Naive B cell (primary cell): Measurements from ENCODE around the gene RSAD1. TPM values are rescaled to one million over a fixed set of nuclear protein-coding genes. Genes with fewer than 3 reads are reported as not detected.
A peak's percentile ranks its signal among the peaks of the same experiment; 100 is the strongest.
"Not testable (repeated sequence)": the region's sequence is repeated elsewhere in the genome, so short reads cannot be mapped to it uniquely, and the experiment has no call there.

ENCODE experiments used
- ATAC-seq, 2 donors: fragments of 150-1000 bp; cut with Tn5 transposase; 2 replicates each; pipeline ENCODE4 v1.10.0; 2021; ENCODE audit warnings: low read depth in 2 of 2, mild to moderate bottlenecking in 2 of 2, moderate library complexity in 2 of 2
- DNase-seq: peaks from one replicate; pipeline ENCODE4 v3.0.0; 2022
- H3K27ac Mint-ChIP-seq, 6 donors: one replicate each; pipeline ENCODE4 v1.8.0; 2020 to 2022; ENCODE audit warnings: mild to moderate bottlenecking in 6 of 6, mixed read lengths in 6 of 6, moderate library complexity in 5 of 6, inconsistent platforms in 2 of 6
- H3K27me3 Mint-ChIP-seq, 3 donors: one replicate each; pipeline ENCODE4 v1.8.0; 2021 to 2022; ENCODE audit warnings: mixed read lengths in 3 of 3, mild to moderate bottlenecking in 1 of 3
- H3K36me3 Mint-ChIP-seq, 2 donors: one replicate each; pipeline ENCODE4 v1.8.0; 2020 to 2022; ENCODE audit warnings: mixed read lengths in 2 of 2, inconsistent platforms in 1 of 2, mild to moderate bottlenecking in 1 of 2
- H3K4me1 Mint-ChIP-seq, 3 donors: one replicate each; pipeline ENCODE4 v1.8.0; 2020 to 2022; ENCODE audit warnings: mixed read lengths in 3 of 3, inconsistent platforms in 1 of 3, mild to moderate bottlenecking in 1 of 3, moderate library complexity in 1 of 3
- H3K4me3 Mint-ChIP-seq, 8 donors: one replicate each; pipeline ENCODE4 v1.8.0; 2020 to 2022; ENCODE audit warnings: mild to moderate bottlenecking in 8 of 8, mixed read lengths in 8 of 8, moderate library complexity in 8 of 8, inconsistent platforms in 2 of 8
- H3K9me3 Mint-ChIP-seq, 7 donors: one replicate each; pipeline ENCODE4 v1.8.0; 2020 to 2022; ENCODE audit warnings: mixed read lengths in 7 of 7, mild to moderate bottlenecking in 5 of 7, inconsistent platforms in 2 of 7, moderate library complexity in 1 of 7
- polyA plus RNA-seq, 6 donors: library from polyadenylated mRNA; unstranded; fragments of 300-500 nt; fragmentation: Illumina TruSeq; gene quantifications; one replicate each; pipeline ENCODE4 v1.2.3, GENCODE V29; 2021; ENCODE audit warnings: low read depth in 6 of 6

RSAD1 gene
- polyA plus RNA-seq, 6 donors from 2014 or later = 42.1 to 58.9 (median 51.0) TPM

DNA sequence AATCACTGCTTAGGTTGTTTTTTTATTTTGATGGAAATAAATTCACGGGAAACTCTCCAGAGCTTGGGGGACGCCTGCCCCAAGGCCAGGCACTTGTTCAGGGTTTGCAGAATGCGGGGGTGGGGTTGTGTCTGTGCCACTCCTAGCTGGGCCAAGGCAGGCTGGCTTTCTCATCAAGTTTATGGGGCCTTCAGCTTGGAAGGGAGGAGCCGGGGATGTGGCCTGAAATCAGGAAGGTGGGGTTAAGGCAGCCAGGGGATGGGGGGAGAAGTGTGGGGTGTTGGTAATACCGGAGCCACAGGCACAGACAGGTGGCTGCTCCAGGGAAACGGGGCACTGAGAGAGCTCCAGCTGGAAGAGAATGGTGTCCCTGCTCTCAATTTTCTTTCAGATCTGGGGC, 8.2 kb upstream of the RSAD1 start:
- peak overlapping the region in 3 of 8 donors; percentile 27 to 57 (median 51) for H3K4me3 Mint-ChIP-seq

DNA sequence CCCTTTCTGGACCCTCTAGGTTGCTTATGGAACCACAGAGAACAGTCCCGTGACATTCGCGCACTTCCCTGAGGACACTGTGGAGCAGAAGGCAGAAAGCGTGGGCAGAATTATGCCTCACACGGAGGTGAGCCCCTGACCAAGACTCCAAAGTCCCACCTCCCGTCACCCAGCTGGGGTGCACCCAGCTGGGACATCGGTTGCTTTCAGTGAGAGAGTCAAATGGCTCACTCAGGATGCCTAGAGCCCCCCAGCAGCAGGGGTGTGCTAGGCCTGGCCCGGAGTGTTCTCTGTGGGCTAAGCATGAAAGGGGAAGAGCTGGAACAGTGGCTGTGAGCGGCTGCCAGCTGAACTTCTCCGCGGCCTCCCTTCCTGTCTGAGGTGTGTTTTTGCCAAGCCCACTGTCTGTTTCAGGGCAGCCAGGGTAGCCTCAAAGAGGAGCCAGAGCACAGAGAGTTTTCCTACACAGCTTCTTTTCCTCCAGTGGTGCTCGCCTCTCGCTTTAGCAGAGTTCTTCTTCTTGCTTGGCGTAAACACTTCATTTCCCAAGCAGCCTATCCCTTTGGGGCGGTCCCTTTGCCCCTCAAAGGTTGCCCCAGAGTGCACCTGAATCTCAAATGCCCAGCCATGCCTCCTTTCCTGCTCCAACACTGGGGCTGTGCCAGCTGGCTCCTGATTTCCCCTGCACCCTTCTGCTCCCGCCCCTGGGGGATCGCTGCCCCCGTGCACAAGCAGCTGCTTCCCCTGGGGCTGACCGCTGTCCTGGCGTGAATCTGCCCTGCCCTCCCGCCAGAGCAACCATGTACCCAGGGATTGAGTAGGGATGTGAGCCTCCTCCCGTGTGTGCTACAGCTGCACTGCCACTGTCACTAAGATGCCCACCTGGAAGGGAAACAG, 7.4 kb upstream of the RSAD1 start:
- peaks cover 0 to 23% of the 10 kb centered on the region in 2 donors for H3K36me3 Mint-ChIP-seq
- H3K27me3 Mint-ChIP-seq = peaks cover 5 to 36% (median 30%) of the 10 kb centered on the region in 3 donors
- no peak for ATAC-seq
- H3K4me1 Mint-ChIP-seq = peaks cover 6 to 20% (median 8%) of the 10 kb centered on the region in 3 donors
- no peak overlapping the region for H3K27ac Mint-ChIP-seq
- DNase-seq = no peak
- H3K4me3 Mint-ChIP-seq = peak overlapping the region in 1 of 8 donors; percentile 42
- H3K9me3 Mint-ChIP-seq = no peaks in the 10 kb centered on the region

More for the DNA sequence above, 8.2 kb upstream of the RSAD1 start:
- H3K27ac Mint-ChIP-seq = no peak overlapping the region
- peaks cover 5 to 34% (median 30%) of the 10 kb centered on the region in 3 donors for H3K27me3 Mint-ChIP-seq
- H3K36me3 Mint-ChIP-seq = peaks cover 0 to 23% of the 10 kb centered on the region in 2 donors
- ATAC-seq = no peak
- no peaks in the 10 kb centered on the region for H3K9me3 Mint-ChIP-seq
- H3K4me1 Mint-ChIP-seq = peaks cover 6 to 19% (median 8%) of the 10 kb centered on the region in 3 donors
- DNase-seq = no peak

DNA sequence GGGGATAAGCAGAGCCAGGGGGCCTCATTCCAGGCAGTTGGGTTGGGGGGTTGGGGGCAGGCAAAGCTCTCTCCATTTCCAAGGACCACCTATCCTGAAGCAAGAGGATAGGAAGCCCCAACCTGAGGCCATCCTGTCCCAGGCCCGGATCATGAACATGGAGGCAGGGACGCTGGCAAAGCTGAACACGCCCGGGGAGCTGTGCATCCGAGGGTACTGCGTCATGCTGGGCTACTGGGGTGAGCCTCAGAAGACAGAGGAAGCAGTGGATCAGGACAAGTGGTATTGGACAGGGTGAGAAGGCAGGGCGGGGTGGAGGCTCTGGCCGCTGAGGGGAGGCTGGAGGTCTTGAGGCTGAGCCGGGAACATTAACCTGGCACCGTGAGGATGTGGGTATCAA, 6.4 kb upstream of the RSAD1 start:
- peaks cover 0 to 15% (median 6%) of the 10 kb centered on the region in 3 donors for H3K4me1 Mint-ChIP-seq
- peaks cover 0 to 16% of the 10 kb centered on the region in 2 donors for H3K36me3 Mint-ChIP-seq
- peaks cover 8 to 34% (median 25%) of the 10 kb centered on the region in 3 donors for H3K27me3 Mint-ChIP-seq
- peak overlapping the region in 1 of 8 donors; percentile 25 for H3K4me3 Mint-ChIP-seq
- DNase-seq (no peak), ATAC-seq (no peak)
- H3K9me3 Mint-ChIP-seq = no peaks in the 10 kb centered on the region
- no peak overlapping the region for H3K27ac Mint-ChIP-seq

DNA sequence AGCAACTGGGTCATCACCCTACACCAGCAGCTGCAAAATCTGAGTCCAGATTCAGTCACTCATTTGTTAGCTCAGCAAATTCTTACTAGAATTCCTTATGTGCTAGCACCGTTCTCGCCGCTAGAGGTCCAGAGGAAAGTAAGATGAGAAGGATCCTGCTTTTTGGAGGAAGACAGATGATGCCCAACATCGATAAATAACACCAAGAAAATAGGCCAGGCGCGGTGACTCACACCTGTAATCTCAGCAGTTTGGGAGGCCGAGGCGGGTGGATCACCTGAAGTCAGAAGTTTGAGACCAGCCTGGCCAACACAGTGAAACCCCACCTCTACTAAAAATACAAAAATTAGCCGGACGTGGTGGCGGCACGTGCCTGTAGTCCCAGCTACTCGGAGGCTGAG, 5.9 kb upstream of the RSAD1 start:
- H3K27me3 Mint-ChIP-seq = peaks cover 4 to 30% (median 20%) of the 10 kb centered on the region in 3 donors
- DNase-seq, H3K27ac Mint-ChIP-seq, H3K9me3 Mint-ChIP-seq, ATAC-seq: not testable (repeated sequence)
- H3K36me3 Mint-ChIP-seq = peaks cover 0 to 11% of the 10 kb centered on the region in 2 donors
- H3K4me1 Mint-ChIP-seq = peaks cover 0 to 10% (median 4%) of the 10 kb centered on the region in 3 donors
- H3K4me3 Mint-ChIP-seq = peak overlapping the region in 1 of 8 donors; percentile 55

DNA sequence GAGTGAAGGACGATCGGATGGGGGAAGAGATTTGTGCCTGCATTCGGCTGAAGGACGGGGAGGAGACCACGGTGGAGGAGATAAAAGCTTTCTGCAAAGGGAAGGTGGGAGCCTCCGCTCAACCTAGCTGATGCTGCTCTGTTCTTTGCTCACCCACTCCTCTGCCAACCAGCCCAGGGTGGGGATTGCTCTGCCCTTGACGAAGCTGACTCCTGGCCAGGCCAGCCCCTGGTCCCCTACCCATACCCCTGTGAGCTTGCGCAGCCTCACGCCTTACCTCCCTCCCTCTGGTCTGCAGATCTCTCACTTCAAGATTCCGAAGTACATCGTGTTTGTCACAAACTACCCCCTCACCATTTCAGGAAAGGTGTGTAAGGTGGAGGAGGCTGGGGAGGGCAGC, 4.8 kb upstream of the RSAD1 start:
- peaks cover 4 to 21% (median 12%) of the 10 kb centered on the region in 3 donors for H3K27me3 Mint-ChIP-seq
- H3K4me3 Mint-ChIP-seq = no peak overlapping the region
- ATAC-seq = no peak
- H3K27ac Mint-ChIP-seq = no peak overlapping the region
- H3K4me1 Mint-ChIP-seq = peaks cover 5 to 9% (median 7%) of the 10 kb centered on the region in 3 donors
- H3K9me3 Mint-ChIP-seq = no peaks in the 10 kb centered on the region
- no peak for DNase-seq
- peaks cover 0 to 9% of the 10 kb centered on the region in 2 donors for H3K36me3 Mint-ChIP-seq

DNA sequence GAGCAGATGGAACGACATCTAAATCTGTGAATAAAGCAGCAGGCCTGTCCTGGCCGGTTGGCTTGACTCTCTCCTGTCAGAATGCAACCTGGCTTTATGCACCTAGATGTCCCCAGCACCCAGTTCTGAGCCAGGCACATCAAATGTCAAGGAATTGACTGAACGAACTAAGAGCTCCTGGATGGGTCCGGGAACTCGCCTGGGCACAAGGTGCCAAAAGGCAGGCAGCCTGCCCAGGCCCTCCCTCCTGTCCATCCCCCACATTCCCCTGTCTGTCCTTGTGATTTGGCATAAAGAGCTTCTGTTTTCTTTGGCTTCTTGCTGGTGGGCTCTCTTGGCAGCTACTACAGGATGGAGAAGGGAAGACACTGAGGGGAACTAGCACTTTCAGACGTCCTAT, 4.1 kb upstream of the RSAD1 start:
- H3K4me3 Mint-ChIP-seq = peak overlapping the region in 1 of 8 donors; percentile 18
- no peak for ATAC-seq
- DNase-seq = no peak
- H3K27me3 Mint-ChIP-seq = peaks cover 4 to 19% (median 9%) of the 10 kb centered on the region in 3 donors
- H3K4me1 Mint-ChIP-seq = peaks cover 8 to 12% (median 9%) of the 10 kb centered on the region in 3 donors
- peaks cover 0 to 9% of the 10 kb centered on the region in 2 donors for H3K36me3 Mint-ChIP-seq
- no peak overlapping the region for H3K27ac Mint-ChIP-seq
- H3K9me3 Mint-ChIP-seq = no peaks in the 10 kb centered on the region

DNA sequence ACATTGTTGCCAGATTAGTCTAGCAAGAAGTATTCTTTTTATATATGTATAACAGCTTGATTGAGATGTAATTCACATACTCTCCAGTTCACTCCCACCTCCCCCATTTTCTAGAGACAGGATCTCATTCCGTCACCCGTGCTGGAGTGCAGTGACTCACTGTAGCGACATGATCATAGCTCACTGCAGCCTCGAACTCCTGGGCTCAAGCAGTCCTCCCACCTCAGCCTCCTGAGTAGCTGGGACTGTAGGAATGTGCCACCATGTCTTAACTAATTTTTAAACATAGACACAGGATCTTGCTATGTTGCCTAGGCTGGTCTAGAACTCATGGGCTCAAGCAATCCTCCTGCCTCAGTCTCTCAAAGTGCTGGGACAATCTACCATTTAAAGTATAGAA, 3.3 kb upstream of the RSAD1 start:
- peaks cover 0 to 9% of the 10 kb centered on the region in 2 donors for H3K36me3 Mint-ChIP-seq
- peak overlapping the region in 1 of 6 donors; percentile 52 for H3K27ac Mint-ChIP-seq
- DNase-seq (no peak), ATAC-seq (no peak)
- H3K9me3 Mint-ChIP-seq = no peaks in the 10 kb centered on the region
- peaks cover 17 to 21% (median 18%) of the 10 kb centered on the region in 3 donors for H3K4me1 Mint-ChIP-seq
- peak overlapping the region in 1 of 8 donors; percentile 1 for H3K4me3 Mint-ChIP-seq
- peaks cover under 1 to 15% (median 4%) of the 10 kb centered on the region in 3 donors for H3K27me3 Mint-ChIP-seq

DNA sequence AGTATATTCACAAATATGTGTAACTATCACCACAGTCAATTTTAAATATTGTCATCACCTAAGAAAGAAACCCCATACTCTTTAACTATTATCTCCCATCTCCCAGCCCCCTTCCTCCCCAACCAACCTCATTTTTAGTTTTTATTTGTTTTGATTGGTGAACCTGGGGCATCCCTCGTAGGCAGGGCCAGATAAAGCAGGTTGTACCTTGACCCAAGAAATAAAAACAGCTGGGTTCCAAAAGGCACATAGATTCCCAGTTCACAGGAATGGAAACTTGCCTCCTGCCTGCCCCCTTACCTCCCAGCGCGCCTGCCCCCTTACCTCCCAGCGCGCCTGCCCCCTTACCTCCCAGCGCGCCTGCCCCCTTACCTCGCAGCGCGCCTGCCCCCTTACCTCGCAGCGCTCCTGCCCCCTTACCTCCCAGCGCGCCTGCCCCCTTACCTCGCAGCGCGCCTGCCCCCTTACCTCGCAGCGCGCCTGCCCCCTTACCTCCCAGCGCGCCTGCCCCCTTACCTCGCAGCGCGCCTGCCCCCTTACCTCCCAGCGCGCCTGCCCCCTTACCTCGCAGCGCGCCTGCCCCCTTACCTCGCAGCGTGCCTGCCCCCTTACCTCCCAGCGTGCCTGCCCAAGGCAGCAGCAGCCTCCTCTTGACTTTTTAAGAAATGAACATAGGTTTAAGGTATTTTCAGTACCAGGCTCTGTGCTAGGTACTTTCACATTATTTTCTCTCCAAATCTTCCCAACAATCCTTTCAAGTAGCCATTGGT, 2.7 kb upstream of the RSAD1 start:
- Mint-ChIP-seq H3K27ac (peak overlapping the region in 2 of 6 donors; percentile 14 to 52), H3K4me1 (peaks cover 17 to 21% (median 18%) of the 10 kb centered on the region in 3 donors), H3K4me3 (peak overlapping the region in 2 of 8 donors; percentile 21 to 42)
- DNase-seq, H3K27me3 Mint-ChIP-seq, H3K9me3 Mint-ChIP-seq, ATAC-seq, H3K36me3 Mint-ChIP-seq: not testable (repeated sequence)

DNA sequence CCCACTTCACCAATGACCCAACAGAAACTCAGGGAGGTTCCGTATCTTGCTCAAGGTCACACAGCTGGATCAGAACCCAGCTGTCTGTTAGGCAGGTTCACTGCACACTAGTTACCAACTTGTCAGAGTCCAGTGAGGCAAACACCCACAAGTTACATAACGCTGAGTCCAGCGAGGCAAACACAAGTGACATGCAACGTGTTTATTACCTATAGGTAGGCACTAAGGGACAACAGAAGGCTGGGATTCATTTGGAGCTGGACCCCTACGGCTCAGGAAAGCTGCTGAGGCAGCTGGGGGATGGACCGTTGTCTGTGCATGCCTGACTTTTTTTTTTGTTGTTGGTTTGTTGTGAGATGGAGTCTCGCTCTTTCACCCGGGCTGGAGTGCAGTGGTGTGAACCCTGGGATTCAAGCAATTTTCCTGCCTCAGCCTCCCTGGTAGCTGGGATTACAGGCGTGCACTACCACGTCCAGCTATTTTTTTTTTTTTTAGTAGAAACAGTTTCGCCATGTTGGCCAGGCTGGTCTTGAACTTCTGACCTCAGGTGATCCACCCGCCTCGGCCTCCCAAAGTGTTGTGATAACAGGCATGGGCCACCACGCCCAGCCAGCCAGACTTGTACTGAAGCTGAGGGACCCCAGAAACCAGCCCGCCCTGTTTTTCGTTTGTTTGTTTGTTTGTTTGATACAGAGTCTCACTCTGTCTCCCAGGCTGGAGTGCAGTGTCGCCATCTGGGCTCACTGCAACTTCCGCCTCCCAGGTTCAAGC, 1.9 kb upstream of the RSAD1 start:
- peaks cover 0 to 7% (median 4%) of the 10 kb centered on the region in 3 donors for H3K27me3 Mint-ChIP-seq
- peaks cover 0 to 7% of the 10 kb centered on the region in 2 donors for H3K36me3 Mint-ChIP-seq
- peaks cover 17 to 21% (median 18%) of the 10 kb centered on the region in 3 donors for H3K4me1 Mint-ChIP-seq
- peak overlapping the region in 4 of 8 donors; percentile 15 to 42 (median 28) for H3K4me3 Mint-ChIP-seq
- H3K27ac Mint-ChIP-seq = peak overlapping the region in 3 of 6 donors; percentile 14 to 65 (median 47)
- ATAC-seq (no peak), DNase-seq (no peak)
- H3K9me3 Mint-ChIP-seq = no peaks in the 10 kb centered on the region

DNA sequence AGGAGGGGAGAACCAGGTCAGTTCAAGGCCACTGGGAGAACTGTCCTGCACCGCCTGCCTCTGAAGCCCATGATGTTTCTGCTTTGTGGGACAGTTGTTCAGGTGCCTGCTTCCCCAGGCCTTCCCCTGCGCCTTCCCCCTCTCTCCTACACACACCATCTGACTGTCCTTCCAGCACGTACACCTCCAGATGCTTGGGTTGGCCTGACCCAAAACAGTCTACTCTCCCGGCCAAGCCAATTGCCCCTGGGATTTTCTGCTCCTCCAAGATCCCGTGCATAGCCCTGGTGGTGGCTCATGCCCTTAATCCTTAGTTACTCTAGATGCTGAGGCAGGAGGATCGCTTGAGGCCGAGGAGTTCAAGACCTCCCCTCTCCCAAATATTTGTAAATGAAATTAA, 684 bp upstream of the RSAD1 start:
- peaks cover 0 to 7% (median 4%) of the 10 kb centered on the region in 3 donors for H3K27me3 Mint-ChIP-seq
- DNase-seq (no peak), ATAC-seq (no peak)
- peak overlapping the region in 5 of 6 donors; percentile 83 to 98 (median 92) for H3K27ac Mint-ChIP-seq
- peaks cover 18 to 26% (median 21%) of the 10 kb centered on the region in 3 donors for H3K4me1 Mint-ChIP-seq
- H3K4me3 Mint-ChIP-seq = peak overlapping the region; percentile 72 to 92 (median 86)
- no peaks in the 10 kb centered on the region for H3K36me3 Mint-ChIP-seq
- no peaks in the 10 kb centered on the region for H3K9me3 Mint-ChIP-seq

DNA sequence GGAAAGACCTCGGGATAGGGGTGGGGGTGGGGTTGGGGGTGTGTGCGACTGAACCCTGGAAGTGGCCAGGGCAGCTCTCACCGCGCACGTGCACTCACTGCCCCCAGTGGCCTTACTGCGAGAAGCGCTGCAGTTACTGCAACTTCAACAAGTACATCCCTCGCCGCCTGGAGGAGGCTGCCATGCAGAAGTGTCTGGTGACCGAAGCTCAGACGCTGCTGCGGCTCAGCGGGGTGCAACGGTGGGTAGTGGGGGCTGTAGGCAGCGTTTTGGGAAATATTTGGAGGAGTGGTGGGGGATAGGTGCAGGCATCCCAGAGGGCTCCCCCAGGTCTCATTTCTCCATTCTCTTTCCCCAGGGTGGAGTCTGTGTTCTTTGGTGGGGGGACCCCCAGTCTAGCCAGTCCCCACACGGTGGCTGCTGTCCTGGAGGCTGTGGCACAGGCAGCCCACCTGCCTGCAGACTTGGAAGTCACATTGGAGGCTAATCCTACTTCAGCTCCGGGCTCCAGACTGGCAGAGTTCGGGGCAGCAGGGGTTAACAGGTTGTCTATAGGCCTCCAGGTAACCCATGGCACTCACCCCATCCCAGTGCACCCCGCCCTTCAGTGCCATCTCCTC, 972 bp downstream of the RSAD1 start:
- Mint-ChIP-seq H3K27me3 (peaks cover 0 to 7% (median 4%) of the 10 kb centered on the region in 3 donors), H3K27ac (peak overlapping the region; percentile 57 to 93 (median 82)), H3K4me1 (peaks cover 18 to 26% (median 21%) of the 10 kb centered on the region in 3 donors), H3K4me3 (peak overlapping the region; percentile 72 to 95 (median 90)), H3K9me3 (no peaks in the 10 kb centered on the region), H3K36me3 (peaks cover 0 to 9% of the 10 kb centered on the region in 2 donors)
- ATAC-seq = peak; percentile 44 to 45
- peak; percentile 54 for DNase-seq

DNA sequence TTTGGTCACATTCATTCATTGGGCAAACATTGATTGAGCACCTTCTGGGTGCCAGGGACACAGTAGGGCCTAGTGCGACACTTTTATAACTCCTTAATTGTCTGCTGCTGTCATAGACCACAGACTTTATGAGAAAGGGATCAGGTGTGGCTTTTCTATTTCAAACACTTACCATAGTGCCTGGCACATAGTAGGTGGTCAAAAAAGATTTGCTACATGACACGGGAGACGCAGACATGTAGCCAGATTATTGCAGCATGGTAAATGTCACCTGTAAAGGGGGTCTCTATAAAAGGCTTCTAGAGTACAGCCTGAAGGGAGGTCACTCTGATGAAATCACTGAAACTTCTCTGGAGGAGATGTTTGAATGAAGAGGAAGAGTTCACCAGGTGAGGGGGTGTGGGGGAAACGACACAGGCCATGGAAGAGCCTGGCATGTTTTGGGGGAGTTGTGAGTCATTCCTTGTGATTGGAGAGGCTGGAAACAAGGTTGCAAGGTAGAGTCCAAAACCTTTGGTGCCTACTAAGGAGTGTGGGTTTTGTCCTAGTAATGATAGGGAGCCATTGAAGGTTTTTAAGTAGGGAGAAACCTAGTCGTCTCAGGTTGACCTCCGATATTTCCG, 1.6 kb downstream of the RSAD1 start:
- Mint-ChIP-seq H3K27me3 (peaks cover 0 to 7% (median 4%) of the 10 kb centered on the region in 3 donors), H3K4me1 (peaks cover 18 to 26% (median 21%) of the 10 kb centered on the region in 3 donors), H3K27ac (peak overlapping the region in 2 of 6 donors; percentile 61 to 93), H3K4me3 (peak overlapping the region in 7 of 8 donors; percentile 52 to 95 (median 90)), H3K9me3 (no peaks in the 10 kb centered on the region), H3K36me3 (peaks cover 0 to 9% of the 10 kb centered on the region in 2 donors)
- ATAC-seq (no peak), DNase-seq (no peak)
